ENCODE measurements around the gene APPL1. TPM values are rescaled to one million over a fixed set of nuclear protein-coding genes. Genes with fewer than 3 reads are reported as not detected.

The APPL1 gene
- polyA plus RNA-seq, 3 donors, result 13.9 to 42.1 (median 35.5) TPM

DNA sequence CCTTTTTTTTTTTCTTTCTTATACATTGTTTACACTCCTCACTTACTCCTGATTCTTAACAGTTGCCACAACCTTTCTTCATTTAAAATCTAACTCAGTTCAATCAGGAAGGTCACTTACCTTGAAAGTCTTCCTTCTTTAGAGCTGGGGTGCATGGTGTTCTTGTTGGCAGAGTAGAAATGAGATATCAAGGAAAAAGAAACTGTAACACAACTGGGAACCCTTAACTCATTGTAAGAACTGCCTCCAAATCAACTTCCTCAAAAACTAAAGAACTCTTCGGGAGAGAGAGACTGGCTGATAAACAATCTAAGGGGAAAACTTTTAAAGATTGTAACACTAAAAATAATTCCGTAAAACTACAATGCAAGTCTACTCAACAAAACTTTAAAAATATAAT, 1.4 kb upstream of the APPL1 start:
- peaks cover 27 to 38% of the 10 kb centered on the region in 2 donors for H3K4me1 ChIP-seq (ENCODE audit: control insufficient read depth in 1 of 2, insufficient read depth in 2 of 2, low read length in 2 of 2)
- Mint-ChIP-seq H3K36me3 (no peaks in the 10 kb centered on the region), H3K4me3 (peak overlapping the region; percentile 21 to 76), H3K9me3 (no peaks in the 10 kb centered on the region), H3K4me1 (peaks cover 35% of the 10 kb centered on the region), H3K27ac (peak overlapping the region in 6 of 7 donors; percentile 31 to 80 (median 62)), H3K27me3 (ENCODE audit: low read depth in 3 of 3) (no peaks in the 10 kb centered on the region)
- H4K20me1 ChIP-seq (ENCODE audit: insufficient read depth, low read length), result peaks cover 14% of the 10 kb centered on the region
- peak in 2 of 3 donors; percentile 6 to 25 for DNase-seq
- intact Hi-C loops (cut with micrococcal nuclease), result no loop called here
- H3K4me3 ChIP-seq (replicated peaks in 1 of 3; ENCODE audit: low read depth in 2 of 3, low read length in 3 of 3), result peak overlapping the region in 1 of 3 experiments; percentile 80
- TF ChIP-seq, protein P1, sequence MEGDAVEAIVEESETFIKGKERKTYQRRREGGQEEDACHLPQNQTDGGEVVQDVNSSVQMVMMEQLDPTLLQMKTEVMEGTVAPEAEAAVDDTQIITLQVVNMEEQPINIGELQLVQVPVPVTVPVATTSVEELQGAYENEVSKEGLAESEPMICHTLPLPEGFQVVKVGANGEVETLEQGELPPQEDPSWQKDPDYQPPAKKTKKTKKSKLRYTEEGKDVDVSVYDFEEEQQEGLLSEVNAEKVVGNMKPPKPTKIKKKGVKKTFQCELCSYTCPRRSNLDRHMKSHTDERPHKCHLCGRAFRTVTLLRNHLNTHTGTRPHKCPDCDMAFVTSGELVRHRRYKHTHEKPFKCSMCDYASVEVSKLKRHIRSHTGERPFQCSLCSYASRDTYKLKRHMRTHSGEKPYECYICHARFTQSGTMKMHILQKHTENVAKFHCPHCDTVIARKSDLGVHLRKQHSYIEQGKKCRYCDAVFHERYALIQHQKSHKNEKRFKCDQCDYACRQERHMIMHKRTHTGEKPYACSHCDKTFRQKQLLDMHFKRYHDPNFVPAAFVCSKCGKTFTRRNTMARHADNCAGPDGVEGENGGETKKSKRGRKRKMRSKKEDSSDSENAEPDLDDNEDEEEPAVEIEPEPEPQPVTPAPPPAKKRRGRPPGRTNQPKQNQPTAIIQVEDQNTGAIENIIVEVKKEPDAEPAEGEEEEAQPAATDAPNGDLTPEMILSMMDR (IDR thresholded peaks at IDR 0.05), result no peak
- H3K9me3 ChIP-seq (replicated peaks in 1 of 2; ENCODE audit: control insufficient read depth in 1 of 2, insufficient read depth in 1 of 2, low read length in 2 of 2), result no peaks in the 10 kb centered on the region
- H3K9ac ChIP-seq (ENCODE audit: insufficient read depth, low read length, poor library complexity, severe bottlenecking), result no peak overlapping the region
- H3K36me3 ChIP-seq (replicated peaks in 1 of 2; ENCODE audit: control insufficient read depth in 1 of 2, insufficient read depth in 2 of 2, low read length in 2 of 2), result no peaks in the 10 kb centered on the region
- WGBS (ENCODE audit: insufficient coverage), result no CpG with 5 or more reads among the region's 2 CpGs
- no peaks in the 10 kb centered on the region for H3K27me3 ChIP-seq (ENCODE audit: control insufficient read depth in 2 of 2, insufficient read depth in 2 of 2, low read length in 2 of 2)
- H3K27ac ChIP-seq (ENCODE audit: low read depth in 1 of 2, low read length in 2 of 2), result peak overlapping the region in 1 of 2 donors; percentile 15
- H3K4me2 ChIP-seq (replicated peaks; ENCODE audit: extremely low read depth, low read length, poor library complexity, severe bottlenecking), result peak overlapping the region; percentile 92
- H3K79me2 ChIP-seq (ENCODE audit: insufficient read depth, low read length), result peaks cover 36% of the 10 kb centered on the region
- peak overlapping the region; percentile 59 for H2AFZ ChIP-seq (ENCODE audit: insufficient read depth, low read depth, low read length, poor library complexity, severe bottlenecking)

DNA sequence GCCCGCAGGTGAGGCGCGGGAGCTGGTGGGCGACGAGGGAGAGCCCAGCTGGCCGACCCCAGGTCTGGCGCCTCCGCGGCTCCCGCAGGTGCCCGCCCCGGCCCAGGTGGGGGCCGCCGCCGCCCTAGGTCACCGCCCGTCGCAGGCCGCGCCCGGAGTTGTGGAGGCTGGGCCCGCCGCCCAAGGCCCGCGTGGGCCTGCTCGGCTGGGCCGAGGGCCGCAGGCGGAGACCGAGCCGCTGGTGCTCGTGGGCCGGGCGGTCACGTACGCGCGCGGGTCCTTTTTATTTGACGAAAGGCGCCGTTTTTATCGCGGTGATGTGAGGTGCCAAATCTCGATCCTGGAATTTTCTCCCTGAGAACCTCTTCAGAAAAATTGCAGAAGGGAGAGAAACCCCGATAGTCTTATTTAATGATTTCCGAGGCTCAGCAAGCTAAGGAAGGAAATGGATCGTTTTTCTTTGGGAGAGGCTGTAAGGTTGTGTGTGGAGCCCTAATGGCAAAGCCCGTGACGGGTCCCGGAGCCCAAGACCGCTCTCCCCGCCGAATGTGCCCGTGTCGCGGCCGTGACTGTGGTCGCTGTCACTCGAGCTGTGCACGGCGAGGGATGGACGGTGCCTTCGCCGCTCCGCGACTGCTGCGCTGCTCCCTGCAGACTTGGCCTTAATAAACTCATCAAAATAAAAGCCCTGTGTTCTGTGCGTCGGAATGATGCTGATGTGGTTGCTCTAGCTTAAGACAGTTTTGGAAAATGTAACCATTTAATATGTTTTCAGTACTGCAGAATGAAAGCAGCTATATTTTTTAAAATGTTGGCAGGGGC, 612 bp downstream of the APPL1 start:
- H3K4me1 ChIP-seq (ENCODE audit: control insufficient read depth in 1 of 2, insufficient read depth in 2 of 2, low read length in 2 of 2), result peaks cover 27 to 39% of the 10 kb centered on the region in 2 donors
- WGBS (ENCODE audit: insufficient coverage), result under 1% methylated on average over 58 of the region's 70 CpGs
- peak overlapping the region; percentile 12 to 76 for H3K27ac ChIP-seq (ENCODE audit: low read depth in 1 of 2, low read length in 2 of 2)
- Mint-ChIP-seq H3K4me1 (peaks cover 36% of the 10 kb centered on the region), H3K36me3 (no peaks in the 10 kb centered on the region), H3K4me3 (peak overlapping the region; percentile 93 to 94), H3K9me3 (no peaks in the 10 kb centered on the region), H3K27me3 (ENCODE audit: low read depth in 3 of 3) (no peaks in the 10 kb centered on the region), H3K27ac (peak overlapping the region; percentile 75 to 92 (median 86))
- H4K20me1 ChIP-seq (ENCODE audit: insufficient read depth, low read length), result peaks cover 26% of the 10 kb centered on the region
- peak overlapping the region; percentile 79 for H3K9ac ChIP-seq (ENCODE audit: insufficient read depth, low read length, poor library complexity, severe bottlenecking)
- DNase-seq, result peak in 2 of 3 donors; percentile 22 to 23
- peaks cover 56% of the 10 kb centered on the region for H3K79me2 ChIP-seq (ENCODE audit: insufficient read depth, low read length)
- peak overlapping the region; percentile 89 for H2AFZ ChIP-seq (ENCODE audit: insufficient read depth, low read depth, low read length, poor library complexity, severe bottlenecking)
- H3K27me3 ChIP-seq (ENCODE audit: control insufficient read depth in 2 of 2, insufficient read depth in 2 of 2, low read length in 2 of 2), result no peaks in the 10 kb centered on the region
- TF ChIP-seq, protein P1 (IDR thresholded peaks at IDR 0.05), result no peak
- H3K4me3 ChIP-seq (replicated peaks in 1 of 3; ENCODE audit: low read depth in 2 of 3, low read length in 3 of 3), result peak overlapping the region; percentile 76 to 96 (median 80)
- no peaks in the 10 kb centered on the region for H3K36me3 ChIP-seq (replicated peaks in 1 of 2; ENCODE audit: control insufficient read depth in 1 of 2, insufficient read depth in 2 of 2, low read length in 2 of 2)
- no peaks in the 10 kb centered on the region for H3K9me3 ChIP-seq (replicated peaks in 1 of 2; ENCODE audit: control insufficient read depth in 1 of 2, insufficient read depth in 1 of 2, low read length in 2 of 2)
- intact Hi-C loops (cut with micrococcal nuclease), result no loop called here
- peak overlapping the region; percentile 92 for H3K4me2 ChIP-seq (replicated peaks; ENCODE audit: extremely low read depth, low read length, poor library complexity, severe bottlenecking)
